ENCODE measurements around the gene NOM1. TPM values are rescaled to one million over a fixed set of nuclear protein-coding genes. Genes with fewer than 3 reads are reported as not detected.

NOM1 gene
- total RNA-seq, 4 donors from 2014 or later: 15.1 to 20.7 (median 17.1) TPM

DNA sequence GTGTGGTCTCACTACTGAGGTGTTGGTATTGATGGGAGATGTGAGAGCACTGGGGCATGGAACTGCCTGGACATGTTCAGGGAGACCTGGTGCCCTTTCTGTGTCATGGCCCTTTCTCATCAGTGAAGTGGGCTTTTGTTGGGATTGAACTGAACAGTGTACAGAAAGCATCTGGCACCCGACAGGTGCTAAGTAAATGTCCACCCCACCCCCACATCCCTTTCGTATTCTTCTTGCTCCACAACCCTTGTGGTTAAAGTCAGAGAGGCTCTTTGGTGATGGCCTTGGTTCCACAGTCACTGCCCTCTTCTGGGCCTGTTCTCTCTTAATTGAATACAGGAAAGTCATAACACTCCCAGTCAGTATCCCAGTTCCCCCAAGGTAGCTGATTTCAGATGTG lies 5.4 kb downstream of the NOM1 start:
- WGBS, 2 donors (ENCODE audit: low coverage in 1 of 2): 83% methylated on average over 2 of the region's 2 CpGs; no CpG with 5 or more reads in 1 of the 2 donors
- no peak overlapping the region for H3K4me3 ChIP-seq
- H3K9me3 ChIP-seq: no peaks in the 10 kb centered on the region
- H3K27ac ChIP-seq: no peak overlapping the region
- peaks cover 0 to 81% of the 10 kb centered on the region in 2 donors for H3K36me3 ChIP-seq
- no peak for ATAC-seq
- no peaks in the 10 kb centered on the region for H3K27me3 ChIP-seq
- TF ChIP-seq EP300 (IDR thresholded peaks at IDR 0.05) (no peak), POLR2A (IDR thresholded peaks at IDR 0.05) (no peak), POLR2AphosphoS5 (IDR thresholded peaks at IDR 0.05) (no peak), CTCF (IDR thresholded peaks at IDR 0.05) (no peak)
- peaks cover 0 to 28% (median 15%) of the 10 kb centered on the region in 3 donors for H3K4me1 ChIP-seq

- no peak for ATAC-seq
- H3K36me3 ChIP-seq: peaks cover 0 to 99% of the 10 kb centered on the region in 2 donors
- peaks cover 0 to 11% (median 4%) of the 10 kb centered on the region in 3 donors for H3K4me1 ChIP-seq
- TF ChIP-seq CTCF (IDR thresholded peaks at IDR 0.05) (no peak), POLR2AphosphoS5 (IDR thresholded peaks at IDR 0.05) (no peak), EP300 (IDR thresholded peaks at IDR 0.05) (no peak), POLR2A (IDR thresholded peaks at IDR 0.05) (no peak)
- no peak overlapping the region for H3K27ac ChIP-seq
- H3K9me3 ChIP-seq: no peaks in the 10 kb centered on the region
- H3K27me3 ChIP-seq: no peaks in the 10 kb centered on the region
- 79 to 83% methylated on average over 2 of the region's 2 CpGs for WGBS, 2 donors (ENCODE audit: low coverage in 1 of 2)
- H3K4me3 ChIP-seq: no peak overlapping the region
These were observed 7.2 kb downstream of the NOM1 start for GRCh38 chr7:156956727-156957126.

- H3K4me3 ChIP-seq: no peak overlapping the region
- no peak for ATAC-seq
- H3K36me3 ChIP-seq: peaks cover 0 to 100% of the 10 kb centered on the region in 2 donors
- no peak for TF ChIP-seq CTCF (IDR thresholded peaks at IDR 0.05)
- no peak for TF ChIP-seq POLR2AphosphoS5 (IDR thresholded peaks at IDR 0.05)
- no peak for TF ChIP-seq EP300 (IDR thresholded peaks at IDR 0.05)
- no peak for TF ChIP-seq POLR2A (IDR thresholded peaks at IDR 0.05)
- no peaks in the 10 kb centered on the region for H3K27me3 ChIP-seq
- H3K4me1 ChIP-seq: no peaks in the 10 kb centered on the region
- no peak overlapping the region for H3K27ac ChIP-seq
- WGBS, 2 donors (ENCODE audit: low coverage in 1 of 2): 80 to 93% methylated on average over 2 to 10 of the region's 18 CpGs
- no peaks in the 10 kb centered on the region for H3K9me3 ChIP-seq
These were observed 12.6 kb downstream of the NOM1 start for GRCh38 chr7:156962145-156962544.

DNA sequence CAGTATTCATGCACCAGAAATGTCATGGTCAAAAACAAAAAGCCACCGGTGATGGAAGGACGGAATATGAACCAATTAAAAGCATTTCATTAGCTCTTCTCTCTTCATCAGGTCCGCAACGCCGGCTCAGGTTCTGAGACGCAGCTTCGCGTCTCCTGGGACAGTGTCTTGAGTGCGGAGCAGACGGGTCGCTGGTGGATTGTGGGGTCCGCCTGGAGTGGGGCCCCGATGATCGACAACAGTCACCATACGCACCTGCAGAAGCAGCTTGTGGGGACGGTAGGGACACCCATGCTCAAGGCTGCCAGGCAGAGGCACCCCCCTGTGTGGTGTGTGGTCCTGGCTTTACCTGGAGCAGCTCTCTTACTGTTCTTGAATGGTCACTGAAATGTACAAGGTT lies 13.4 kb downstream of the NOM1 start:
- Histone ChIP-seq H3K27me3 (no peaks in the 10 kb centered on the region), H3K36me3 (peaks cover 0 to 100% of the 10 kb centered on the region in 2 donors), H3K4me1 (no peaks in the 10 kb centered on the region), H3K27ac (no peak overlapping the region), H3K9me3 (no peaks in the 10 kb centered on the region), H3K4me3 (no peak overlapping the region)
- TF ChIP-seq CTCF (IDR thresholded peaks at IDR 0.05) (no peak), EP300 (IDR thresholded peaks at IDR 0.05) (no peak), POLR2AphosphoS5 (IDR thresholded peaks at IDR 0.05) (no peak), POLR2A (IDR thresholded peaks at IDR 0.05) (no peak)
- no peak for ATAC-seq
- no CpG with 5 or more reads among the region's 16 CpGs for WGBS, 2 donors (ENCODE audit: low coverage in 1 of 2)

DNA sequence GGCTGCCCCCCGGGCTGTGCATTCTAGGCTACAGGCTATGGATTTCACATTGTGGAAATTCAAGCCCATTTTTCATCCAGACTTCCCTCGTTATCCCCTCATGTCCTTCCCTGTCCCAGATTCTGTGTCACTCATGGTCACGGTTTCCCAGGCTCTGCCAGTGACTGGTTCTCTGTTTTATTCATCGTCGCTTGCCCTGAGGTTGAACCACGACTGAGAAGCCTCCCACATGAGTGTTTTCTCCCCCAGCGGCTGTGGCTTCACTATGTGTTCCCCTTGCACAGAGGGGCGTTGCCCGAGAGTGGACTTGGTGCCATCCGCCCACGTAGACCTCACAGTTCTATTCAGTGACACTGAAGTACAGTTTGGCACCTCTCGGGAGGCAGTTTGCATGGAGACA lies 14.0 kb downstream of the NOM1 start:
- Histone ChIP-seq H3K9me3 (no peaks in the 10 kb centered on the region), H3K4me3 (no peak overlapping the region), H3K27me3 (no peaks in the 10 kb centered on the region), H3K4me1 (no peaks in the 10 kb centered on the region), H3K36me3 (peaks cover 0 to 100% of the 10 kb centered on the region in 2 donors), H3K27ac (no peak overlapping the region)
- WGBS, 2 donors (ENCODE audit: low coverage in 1 of 2): 87% methylated on average over 6 of the region's 12 CpGs; no CpG with 5 or more reads in 1 of the 2 donors
- ATAC-seq: no peak
- TF ChIP-seq POLR2A (IDR thresholded peaks at IDR 0.05) (no peak), EP300 (IDR thresholded peaks at IDR 0.05) (no peak), CTCF (IDR thresholded peaks at IDR 0.05) (no peak)
